ENCODE results near the gene TGFB3. TPM values are rescaled to one million over a fixed set of nuclear protein-coding genes. Genes with fewer than 3 reads are reported as not detected.
"Not testable (repeated sequence)": the region's sequence is repeated elsewhere in the genome, so short reads cannot be mapped to it uniquely, and the experiment has no call there.

TGFB3 gene
- total RNA-seq, 1 experiment from 2014 or later = 6.3 TPM

- H3K27ac ChIP-seq = no peak overlapping the region
- no peak for DNase-seq
- H3K4me1 ChIP-seq = no peaks in the 10 kb centered on the region
Observed at GRCh38 chr14:75959031-75959430, 22.8 kb downstream of the TGFB3 start.

GRCh38 chr14:75952489-75952888 lies 29.3 kb downstream of the TGFB3 start:
- H3K27me3 ChIP-seq = no peaks in the 10 kb centered on the region
- no peak overlapping the region for H3K4me3 ChIP-seq
- H3K27ac ChIP-seq = no peak overlapping the region
- 0 out of 2 replicates have a peak, but pooled peaks cover 2% of the 10 kb centered on the region for H3K36me3 ChIP-seq
- H3K4me1 ChIP-seq = no peaks in the 10 kb centered on the region
- DNase-seq = no peak
- no peaks in the 10 kb centered on the region for H3K9me3 ChIP-seq (replicated peaks)

More at GRCh38 chr14:75959031-75959430, 22.8 kb downstream of the TGFB3 start:
- H3K4me3 ChIP-seq = no peak overlapping the region
- H3K27me3 ChIP-seq = no peaks in the 10 kb centered on the region
- no peaks in the 10 kb centered on the region for H3K9me3 ChIP-seq (replicated peaks)
- 0 out of 2 replicates have a peak, but pooled peaks cover 2% of the 10 kb centered on the region for H3K36me3 ChIP-seq

GRCh38 chr14:75946785-75947184 lies 35.0 kb downstream of the TGFB3 start:
- H3K27me3 ChIP-seq = no peaks in the 10 kb centered on the region
- H3K36me3 ChIP-seq = no peaks in the 10 kb centered on the region; the same call in 1 of the 2 replicates
- no peaks in the 10 kb centered on the region for H3K9me3 ChIP-seq (replicated peaks)
- no peak for DNase-seq
- H3K4me3 ChIP-seq = no peak overlapping the region
- no peak overlapping the region for H3K27ac ChIP-seq
- H3K4me1 ChIP-seq = no peaks in the 10 kb centered on the region

GRCh38 chr14:75944607-75945241 lies 37.1 kb downstream of the TGFB3 start:
- no peaks in the 10 kb centered on the region for H3K9me3 ChIP-seq (replicated peaks)
- H3K4me1 ChIP-seq = peaks cover 11% of the 10 kb centered on the region
- no peak overlapping the region for H3K27ac ChIP-seq
- no peaks in the 10 kb centered on the region for H3K27me3 ChIP-seq
- peak in 1 of 2 experiments; percentile 9 for DNase-seq
- H3K36me3 ChIP-seq = no peaks in the 10 kb centered on the region; the same call in 1 of the 2 replicates
- no peak overlapping the region for H3K4me3 ChIP-seq

GRCh38 chr14:75941030-75941429 lies 40.8 kb downstream of the TGFB3 start:
- peak overlapping the region; percentile 41 for H3K27ac ChIP-seq
- peak; percentile 81 to 87 for DNase-seq

GRCh38 chr14:75939200-75939599 lies 42.6 kb downstream of the TGFB3 start:
- Histone ChIP-seq H3K27me3 (no peaks in the 10 kb centered on the region), H3K9me3 (replicated peaks) (no peaks in the 10 kb centered on the region), H3K36me3 (no peaks in the 10 kb centered on the region; the same call in 1 of the 2 replicates), H3K4me3 (no peak overlapping the region), H3K4me1 (peaks cover 11% of the 10 kb centered on the region), H3K27ac (no peak overlapping the region)
- no peak for DNase-seq

More at GRCh38 chr14:75941030-75941429, 40.8 kb downstream of the TGFB3 start:
- H3K9me3 ChIP-seq (replicated peaks) = no peaks in the 10 kb centered on the region
- no peak overlapping the region for H3K4me3 ChIP-seq
- H3K36me3 ChIP-seq = no peaks in the 10 kb centered on the region; the same call in 1 of the 2 replicates
- H3K4me1 ChIP-seq = peaks cover 11% of the 10 kb centered on the region
- H3K27me3 ChIP-seq = no peaks in the 10 kb centered on the region

- Histone ChIP-seq H3K9me3 (replicated peaks) (no peaks in the 10 kb centered on the region), H3K4me1 (no peaks in the 10 kb centered on the region), H3K27me3 (no peaks in the 10 kb centered on the region), H3K36me3 (no peaks in the 10 kb centered on the region; the same call in 1 of the 2 replicates), H3K27ac (no peak overlapping the region), H3K4me3 (no peak overlapping the region)
- peak in 1 of 2 experiments; percentile 7 for DNase-seq
Observed at GRCh38 chr14:75934998-75935628, 46.7 kb downstream of the TGFB3 start.

- Histone ChIP-seq H3K4me3 (no peak overlapping the region), H3K27ac (no peak overlapping the region), H3K4me1 (no peaks in the 10 kb centered on the region), H3K36me3 (no peaks in the 10 kb centered on the region; the same call in 1 of the 2 replicates), H3K27me3 (no peaks in the 10 kb centered on the region), H3K9me3 (replicated peaks) (no peaks in the 10 kb centered on the region)
- DNase-seq = no peak
Observed at GRCh38 chr14:75933712-75934296, 48.0 kb downstream of the TGFB3 start.

- H3K36me3 ChIP-seq = no peaks in the 10 kb centered on the region; the same call in 1 of the 2 replicates
- H3K9me3 ChIP-seq (replicated peaks) = no peaks in the 10 kb centered on the region
- peak overlapping the region; percentile 53 for H3K4me3 ChIP-seq
- H3K27me3 ChIP-seq = no peaks in the 10 kb centered on the region
- DNase-seq = peak; percentile 34 to 73
- H3K27ac ChIP-seq = peak overlapping the region; percentile 73
- peaks cover 10% of the 10 kb centered on the region for H3K4me1 ChIP-seq
Observed at GRCh38 chr14:75928690-75929181, 53.1 kb downstream of the TGFB3 start.

- DNase-seq = peak; percentile 39 to 79
- H3K4me3 ChIP-seq = no peak overlapping the region
- no peaks in the 10 kb centered on the region for H3K27me3 ChIP-seq
- H3K9me3 ChIP-seq (replicated peaks) = no peaks in the 10 kb centered on the region
- peak overlapping the region; percentile 49 for H3K27ac ChIP-seq
- H3K4me1 ChIP-seq = peaks cover 10% of the 10 kb centered on the region
- no peaks in the 10 kb centered on the region; the same call in 1 of the 2 replicates for H3K36me3 ChIP-seq
Observed at GRCh38 chr14:75927564-75928087, 54.2 kb downstream of the TGFB3 start.

- Histone ChIP-seq H3K27me3 (no peaks in the 10 kb centered on the region), H3K9me3 (replicated peaks) (no peaks in the 10 kb centered on the region), H3K36me3 (no peaks in the 10 kb centered on the region), H3K4me3 (no peak overlapping the region), H3K27ac (no peak overlapping the region), H3K4me1 (peaks cover 10% of the 10 kb centered on the region)
- no peak for DNase-seq
Observed at GRCh38 chr14:75926431-75927115, 55.2 kb downstream of the TGFB3 start.

- H3K4me3 ChIP-seq; H3K36me3 ChIP-seq; H3K4me1 ChIP-seq; H3K27me3 ChIP-seq; H3K27ac ChIP-seq; DNase-seq; H3K9me3 ChIP-seq (replicated peaks): not testable (repeated sequence)
Observed at GRCh38 chr14:75925141-75925840, 56.5 kb downstream of the TGFB3 start.

GRCh38 chr14:75920421-75920820 lies 61.4 kb downstream of the TGFB3 start:
- not testable (repeated sequence) for H3K27ac ChIP-seq; DNase-seq; H3K9me3 ChIP-seq (replicated peaks); H3K4me3 ChIP-seq; H3K36me3 ChIP-seq; H3K4me1 ChIP-seq; H3K27me3 ChIP-seq

- no peak for DNase-seq
- Histone ChIP-seq H3K9me3 (replicated peaks) (0 out of 2 replicates have a peak, but pooled peaks cover 3% of the 10 kb centered on the region), H3K4me3 (no peak overlapping the region), H3K36me3 (no peaks in the 10 kb centered on the region), H3K27ac (no peak overlapping the region), H3K4me1 (0 out of 2 replicates have a peak, but pooled peaks cover 3% of the 10 kb centered on the region), H3K27me3 (no peaks in the 10 kb centered on the region)
Observed at GRCh38 chr14:75917946-75918335, 63.9 kb downstream of the TGFB3 start.
